Esophagus squamous epithelium (tissue), 5 donors: ENCODE results near the gene RASGRP2. TPM values are rescaled to one million over a fixed set of nuclear protein-coding genes. Genes with fewer than 3 reads are reported as not detected.

ENCODE experiments used
- DNase-seq: peaks from one replicate; lab custom pipeline; 2025; lab: John Stamatoyannopoulos, UW
- H3K27ac ChIP-seq, 4 donors: fragments of 200-600 bp; sonication (generic); one replicate each; pipeline ENCODE4 v1.5.1; 2016 to 2019; ENCODE audit warnings: mild to moderate bottlenecking in 1 of 4
- H3K27me3 ChIP-seq, 4 donors: fragments of 200-600 bp; sonication (generic); 1 replicate in 3 of 4; 2 replicates in 1 of 4; pipeline versions ENCODE4 v1.5.1 to v1.6.0; 2017 to 2021; ENCODE audit warnings: antibody characterized with exemption in 1 of 4
- H3K36me3 ChIP-seq, 3 donors: fragments of 200-600 bp; sonication (generic); one replicate each; pipeline ENCODE4 v1.5.1; 2016 to 2019
- H3K4me1 ChIP-seq, 3 donors: fragments of 200-600 bp; sonication (generic); one replicate each; pipeline ENCODE4 v1.5.1; 2017 to 2019
- H3K4me3 ChIP-seq, 4 donors: fragments of 200-600 bp; sonication (generic); 1 replicate in 3 of 4; 2 replicates in 1 of 4; pipeline ENCODE4 v1.5.1; 2016 to 2019; ENCODE audit warnings: mild to moderate bottlenecking in 2 of 4, moderate library complexity in 1 of 4
- H3K9me3 ChIP-seq, 3 donors: fragments of 200-600 bp; sonication (generic); one replicate each; pipeline ENCODE4 v1.5.1; 2016 to 2019
- POLR2A ChIP-seq, 4 donors: fragments of 450-650 bp; IDR thresholded peaks; one replicate each; pipeline ENCODE4 v1.6.1; 2017; ENCODE audit warnings: antibody characterized with exemption in 4 of 4, mild to moderate bottlenecking in 4 of 4, moderate library complexity in 3 of 4
- WGBS, 2 donors: methylation state at CpG; one replicate each; pipeline ENCODE4 v1.1.5; 2018; 5-methylcytosine and 5-hydroxymethylcytosine counted together
- intact Hi-C: fragments of 100-400 bp; cut with DNase I; formaldehyde crosslinking; loops from one replicate; pipeline ENCODE4 v1.15.0; 2022
- total RNA-seq, 4 donors: library from RNA; depleted of rRNA; stranded (reverse); fragments of >200 nt; gene quantifications; one replicate each; pipeline ENCODE4 v1.1.0, GENCODE V29; 2016
- TF ChIP-seq, protein P1 (sequence below), 6 experiments: fragments of 450-650 bp in 4 of 6; fragments of 200-600 bp in 2 of 6; sonication (generic) in 2 of 6; IDR thresholded peaks; one replicate each; pipeline ENCODE4 v1.5.1; 2016 to 2019; ENCODE audit warnings: antibody characterized with exemption in 6 of 6, mild to moderate bottlenecking in 4 of 6, moderate library complexity in 4 of 6
- donor health status: DM: yes; HTN: yes; CAD: no.

The RASGRP2 gene
- total RNA-seq, 4 donors from 2014 or later: 2.6 to 13.2 (median 4.9) TPM

DNA sequence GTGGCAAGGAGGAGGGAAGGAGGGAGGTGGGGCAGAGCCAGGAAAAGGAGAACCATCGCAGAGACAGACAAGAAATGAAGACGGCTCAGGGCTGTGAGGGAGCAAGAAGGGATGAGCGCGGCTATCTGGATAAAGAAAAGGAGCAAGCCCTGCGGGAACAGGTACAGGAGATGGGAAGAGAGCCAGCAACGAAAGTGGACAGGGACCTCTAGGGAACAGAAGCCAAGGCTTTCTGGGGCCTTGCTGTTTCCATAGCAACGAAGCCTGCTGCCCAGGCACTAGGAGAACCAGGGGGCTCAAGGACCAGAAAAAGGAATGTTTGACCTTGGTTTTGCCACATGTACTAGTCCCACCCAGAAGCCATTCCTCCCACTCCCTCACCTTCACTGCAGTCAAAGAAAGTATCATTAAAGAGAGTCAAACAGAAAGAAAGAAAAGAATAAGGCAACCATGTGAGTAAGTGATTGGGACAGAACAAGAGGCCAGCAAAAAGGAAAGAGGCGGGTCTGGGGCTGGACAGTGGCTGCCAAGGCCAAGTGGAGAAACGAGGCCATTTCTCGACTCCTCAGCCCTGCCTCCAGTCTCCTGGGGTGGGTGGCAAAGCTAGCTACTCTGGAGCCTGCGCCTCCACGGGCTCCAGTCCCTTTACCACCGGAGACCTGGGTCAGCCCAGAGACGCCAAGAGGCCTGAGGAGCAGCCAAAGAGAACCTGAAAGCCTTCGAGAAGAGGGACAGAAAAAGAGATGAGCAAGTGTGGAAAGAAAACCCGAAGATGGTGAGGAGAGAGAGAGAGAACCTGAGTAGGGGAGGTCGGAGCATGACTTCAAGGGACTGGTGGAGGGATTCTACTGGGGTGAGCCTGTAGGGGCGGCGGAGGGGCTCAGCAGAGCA, 56.1 kb downstream of the RASGRP2 start:
- WGBS, 2 donors: 47 to 48% methylated on average over 17 to 19 of the region's 19 CpGs
- intact Hi-C loops: no loop called here
- H3K9me3 ChIP-seq: no peaks in the 10 kb centered on the region
- peaks cover 0 to 15% (median under 1%) of the 10 kb centered on the region in 4 donors for H3K27me3 ChIP-seq
- DNase-seq: no peak
- TF ChIP-seq, protein P1, sequence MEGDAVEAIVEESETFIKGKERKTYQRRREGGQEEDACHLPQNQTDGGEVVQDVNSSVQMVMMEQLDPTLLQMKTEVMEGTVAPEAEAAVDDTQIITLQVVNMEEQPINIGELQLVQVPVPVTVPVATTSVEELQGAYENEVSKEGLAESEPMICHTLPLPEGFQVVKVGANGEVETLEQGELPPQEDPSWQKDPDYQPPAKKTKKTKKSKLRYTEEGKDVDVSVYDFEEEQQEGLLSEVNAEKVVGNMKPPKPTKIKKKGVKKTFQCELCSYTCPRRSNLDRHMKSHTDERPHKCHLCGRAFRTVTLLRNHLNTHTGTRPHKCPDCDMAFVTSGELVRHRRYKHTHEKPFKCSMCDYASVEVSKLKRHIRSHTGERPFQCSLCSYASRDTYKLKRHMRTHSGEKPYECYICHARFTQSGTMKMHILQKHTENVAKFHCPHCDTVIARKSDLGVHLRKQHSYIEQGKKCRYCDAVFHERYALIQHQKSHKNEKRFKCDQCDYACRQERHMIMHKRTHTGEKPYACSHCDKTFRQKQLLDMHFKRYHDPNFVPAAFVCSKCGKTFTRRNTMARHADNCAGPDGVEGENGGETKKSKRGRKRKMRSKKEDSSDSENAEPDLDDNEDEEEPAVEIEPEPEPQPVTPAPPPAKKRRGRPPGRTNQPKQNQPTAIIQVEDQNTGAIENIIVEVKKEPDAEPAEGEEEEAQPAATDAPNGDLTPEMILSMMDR (IDR thresholded peaks at IDR 0.05): no peak
- peak overlapping the region in 3 of 4 donors; percentile 17 to 59 (median 42) for H3K27ac ChIP-seq
- peak overlapping the region in 2 of 4 donors; percentile 37 to 47 for H3K4me3 ChIP-seq
- peaks cover 0 to 34% (median 6%) of the 10 kb centered on the region in 3 donors for H3K4me1 ChIP-seq
- no peaks in the 10 kb centered on the region for H3K36me3 ChIP-seq

DNA sequence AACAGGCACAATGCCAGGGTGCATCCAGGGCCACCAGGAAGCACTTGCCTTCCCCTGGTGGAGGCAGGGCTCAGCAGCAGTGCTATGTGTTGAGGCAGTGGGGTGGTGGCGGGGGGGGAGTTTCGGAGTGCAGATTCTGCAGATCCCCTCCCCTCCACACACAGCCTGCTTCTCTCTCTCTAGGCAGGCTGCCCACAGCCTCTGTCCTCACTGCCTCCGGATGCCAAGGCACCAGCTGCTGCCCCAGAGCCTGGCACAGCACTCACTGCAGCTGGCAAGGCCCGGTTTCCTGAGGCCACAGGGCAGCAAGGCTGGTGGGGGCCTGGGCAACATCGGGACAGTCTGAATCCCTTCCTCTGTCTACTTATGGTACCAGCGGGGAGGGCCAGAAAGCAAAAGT, 56.7 kb downstream of the RASGRP2 start:
- intact Hi-C loops: no loop called here
- H3K27ac ChIP-seq: no peak overlapping the region
- no peaks in the 10 kb centered on the region for H3K9me3 ChIP-seq
- peaks cover 0 to 8% (median 0%) of the 10 kb centered on the region in 4 donors for H3K27me3 ChIP-seq
- no peaks in the 10 kb centered on the region for H3K36me3 ChIP-seq
- no peak for DNase-seq
- peaks cover 0 to 34% (median 6%) of the 10 kb centered on the region in 3 donors for H3K4me1 ChIP-seq
- WGBS, 2 donors: 23% methylated on average over 3 of the region's 6 CpGs; no CpG with 5 or more reads in 1 of the 2 donors
- no peak for TF ChIP-seq POLR2A (IDR thresholded peaks at IDR 0.05)
- TF ChIP-seq, protein P1 (IDR thresholded peaks at IDR 0.05): no peak
- H3K4me3 ChIP-seq: no peak overlapping the region

- intact Hi-C loops: no loop called here
- peaks cover 0 to 8% (median 0%) of the 10 kb centered on the region in 4 donors for H3K27me3 ChIP-seq
- WGBS, 2 donors: 83 to 91% methylated on average over 5 to 9 of the region's 9 CpGs
- no peaks in the 10 kb centered on the region for H3K9me3 ChIP-seq
- H3K4me3 ChIP-seq: no peak overlapping the region
- no peak for TF ChIP-seq POLR2A (IDR thresholded peaks at IDR 0.05)
- TF ChIP-seq, protein P1 (IDR thresholded peaks at IDR 0.05): no peak
- no peaks in the 10 kb centered on the region for H3K36me3 ChIP-seq
- no peak overlapping the region for H3K27ac ChIP-seq
- peaks cover 0 to 34% (median 6%) of the 10 kb centered on the region in 3 donors for H3K4me1 ChIP-seq
- no peak for DNase-seq
These were observed 57.3 kb downstream of the RASGRP2 start for GRCh38 chr11:64686466-64687170.

DNA sequence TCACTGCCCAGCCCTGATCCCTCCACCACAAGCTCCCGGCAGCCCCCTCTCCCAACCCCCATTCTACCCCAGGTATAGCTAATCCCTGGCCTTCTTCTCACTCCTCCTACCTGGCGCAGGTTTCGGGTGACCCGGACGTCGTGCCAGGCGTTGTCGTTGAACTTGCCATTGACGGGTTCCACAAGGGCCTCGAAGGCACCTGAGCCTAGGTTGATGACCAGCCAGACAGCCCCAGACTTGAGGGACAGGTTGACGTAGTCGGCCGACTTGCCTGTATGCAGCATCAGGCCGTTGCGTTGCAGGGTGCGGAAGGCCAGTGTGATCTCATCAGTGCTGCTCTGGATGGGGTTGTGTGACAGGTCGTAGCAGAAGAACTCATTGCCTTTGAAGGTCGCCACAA, 58.4 kb downstream of the RASGRP2 start:
- WGBS, 2 donors: 88 to 91% methylated on average over 9 to 11 of the region's 18 CpGs
- TF ChIP-seq, protein P1 (IDR thresholded peaks at IDR 0.05): no peak
- no peak for TF ChIP-seq POLR2A (IDR thresholded peaks at IDR 0.05)
- peaks cover 0 to 10% (median 0%) of the 10 kb centered on the region in 4 donors for H3K27me3 ChIP-seq
- no peaks in the 10 kb centered on the region for H3K36me3 ChIP-seq
- no peak for DNase-seq
- no peak overlapping the region for H3K4me3 ChIP-seq
- intact Hi-C loops: no loop called here
- H3K4me1 ChIP-seq: peaks cover 0 to 34% (median 6%) of the 10 kb centered on the region in 3 donors
- no peaks in the 10 kb centered on the region for H3K9me3 ChIP-seq
- no peak overlapping the region for H3K27ac ChIP-seq
